Mesenchymal stem cell (in vitro differentiated cells and primary cell): ENCODE data around the gene SDHAF1.

Experiments
- DNase-seq: peaks from one replicate; pipeline ENCODE4 v3.0.0-alpha.2; 2013
- H2AFZ ChIP-seq: one replicate; pipeline ENCODE4 v1.6.1; 2013; ENCODE audit warnings: low read depth, mild to moderate bottlenecking, control low read depth, inconsistent platforms, low read length, moderate library complexity
- H2AK5ac ChIP-seq: 2 replicates; pipeline ENCODE4 v1.6.1; 2013; ENCODE audit warnings: low read length, moderate library complexity, mild to moderate bottlenecking, inconsistent platforms; ENCODE audit not compliant: severe bottlenecking
- H2BK120ac ChIP-seq: one replicate; pipeline ENCODE4 v1.6.1; 2013; ENCODE audit warnings: low read depth, mild to moderate bottlenecking, inconsistent platforms, low read length, moderate library complexity
- H2BK12ac ChIP-seq, 2 experiments: one replicate each; pipeline ENCODE4 v1.6.1; 2013; ENCODE audit warnings: inconsistent platforms in 2 of 2, low read length in 2 of 2, mild to moderate bottlenecking in 2 of 2, moderate library complexity in 2 of 2, control low read depth in 1 of 2
- H2BK15ac ChIP-seq: one replicate; pipeline ENCODE4 v1.6.1; 2013; ENCODE audit warnings: mild to moderate bottlenecking, low read depth, inconsistent platforms; ENCODE audit not compliant: poor library complexity, severe bottlenecking
- H2BK5ac ChIP-seq: 2 replicates; pipeline ENCODE4 v1.6.1; 2013; ENCODE audit warnings: low read depth, mild to moderate bottlenecking, low read length, control low read depth, inconsistent platforms; ENCODE audit not compliant: poor library complexity, severe bottlenecking
- H3K14ac ChIP-seq, 2 experiments: one replicate each; pipeline ENCODE4 v1.6.1; 2013; ENCODE audit warnings: inconsistent platforms in 2 of 2, low read length in 2 of 2, control low read depth in 1 of 2, mild to moderate bottlenecking in 1 of 2, moderate library complexity in 1 of 2
- H3K18ac ChIP-seq, 2 experiments: one replicate each; pipeline ENCODE4 v1.6.1; 2013; ENCODE audit warnings: inconsistent platforms in 2 of 2, low read length in 2 of 2, control low read depth in 1 of 2, low read depth in 1 of 2, mild to moderate bottlenecking in 1 of 2
- H3K23ac ChIP-seq, 2 experiments: one replicate each; pipeline ENCODE4 v1.6.1; 2013; ENCODE audit warnings: inconsistent platforms in 2 of 2, low read length in 2 of 2, mild to moderate bottlenecking in 2 of 2, moderate library complexity in 2 of 2, control low read depth in 1 of 2
- H3K27ac ChIP-seq: 2 replicates; pipeline ENCODE4 v1.5.1; 2013; ENCODE audit warnings: mild to moderate bottlenecking, moderate library complexity, low read length, control low read depth, inconsistent platforms; ENCODE audit not compliant: poor library complexity, severe bottlenecking
- H3K27me3 ChIP-seq, 2 experiments: 2 replicates each; pipeline versions ENCODE4 v1.6.1 to v1.7.0; 2013; ENCODE audit warnings: low read length in 2 of 2, mild to moderate bottlenecking in 2 of 2, moderate library complexity in 2 of 2, control low read depth in 1 of 2, inconsistent platforms in 1 of 2; ENCODE audit not compliant: control insufficient read depth in 1 of 2, insufficient read depth in 1 of 2
- H3K36me3 ChIP-seq, 2 experiments: 2 replicates each; pipeline versions ENCODE4 v1.6.1 to v1.7.0; 2013; ENCODE audit warnings: low read length in 2 of 2, control low read depth in 1 of 2, inconsistent platforms in 1 of 2, low read depth in 1 of 2, mild to moderate bottlenecking in 1 of 2; ENCODE audit not compliant: insufficient read depth in 2 of 2, control insufficient read depth in 1 of 2
- H3K4ac ChIP-seq, 2 experiments: one replicate each; pipeline ENCODE4 v1.6.1; 2013; ENCODE audit warnings: inconsistent platforms in 2 of 2, low read length in 2 of 2, mild to moderate bottlenecking in 2 of 2, moderate library complexity in 2 of 2, control low read depth in 1 of 2, low read depth in 1 of 2
- H3K4me1 ChIP-seq: 2 replicates; pipeline ENCODE4 v1.6.1; 2013; ENCODE audit warnings: low read depth, low read length, control low read depth; ENCODE audit not compliant: control insufficient read depth, insufficient read depth
- H3K4me2 ChIP-seq: 2 replicates; pipeline ENCODE4 v1.6.1; 2013; ENCODE audit warnings: low read length, mild to moderate bottlenecking, inconsistent platforms; ENCODE audit not compliant: poor library complexity, severe bottlenecking
- H3K4me3 ChIP-seq, 2 experiments: 2 replicates each; pipeline versions ENCODE4 v1.5.1 to v1.7.0; 2013; ENCODE audit warnings: low read length in 2 of 2, mild to moderate bottlenecking in 2 of 2, control low read depth in 1 of 2, low read depth in 1 of 2; ENCODE audit not compliant: insufficient read depth in 1 of 2
- H3K79me1 ChIP-seq: replicated peaks from 2 replicates; pipeline ENCODE4 v1.6.1; 2013; ENCODE audit warnings: mild to moderate bottlenecking, control low read depth, low read length, inconsistent platforms; ENCODE audit not compliant: poor library complexity, severe bottlenecking
- H3K9ac ChIP-seq: 2 replicates; pipeline ENCODE4 v1.7.0; 2013; ENCODE audit warnings: mild to moderate bottlenecking, low read length, moderate library complexity
- H3K9me3 ChIP-seq: 2 replicates; pipeline ENCODE4 v1.7.0; 2013; ENCODE audit warnings: mild to moderate bottlenecking, low read length; ENCODE audit not compliant: control insufficient read depth
- H4K8ac ChIP-seq: one replicate; pipeline ENCODE4 v1.6.1; 2013; ENCODE audit warnings: inconsistent platforms, mild to moderate bottlenecking, low read length, moderate library complexity
- H4K91ac ChIP-seq: one replicate; pipeline ENCODE4 v1.6.1; 2013; ENCODE audit warnings: mild to moderate bottlenecking, low read length, inconsistent platforms
- WGBS: methylation state at CpG from one replicate; pipeline ENCODE4 v1.1.7; 2013; ENCODE audit warnings: mixed read lengths; 5-methylcytosine and 5-hydroxymethylcytosine counted together

The SDHAF1 gene

GRCh38 chr19:36014012-36014924 is 19.3 kb downstream of the SDHAF1 start, which contains the start of gene ALKBH6:
Gene ALKBH6, minus strand, starts transcription at chr19:36014213. Its CDS starts 816 bp downstream, at chr19:36013397.
- no peak within 1 kb of the TSS for H3K23ac ChIP-seq
- H3K4me1 ChIP-seq = peaks cover 20% of the 10 kb centered on the region
- peak within 1 kb of the TSS; percentile 48 for H2BK15ac ChIP-seq
- no peak within 1 kb of the TSS for H3K27ac ChIP-seq
- no peaks in the 10 kb centered on the region for H3K9me3 ChIP-seq
- no peak within 1 kb of the TSS for H4K91ac ChIP-seq
- H3K9ac ChIP-seq = peak within 1 kb of the TSS; percentile 96
- H2BK5ac ChIP-seq = no peak within 1 kb of the TSS
- H2AK5ac ChIP-seq = peak within 1 kb of the TSS; percentile 53
- H3K4me3 ChIP-seq = peak within 1 kb of the TSS; percentile 75 to 92
- 4% methylated on average over 36 of the region's 42 CpGs for WGBS
- H3K79me1 ChIP-seq = peaks cover 21% of the 10 kb centered on the region
- H3K36me3 ChIP-seq = peaks cover 36 to 39% of the 10 kb centered on the region in 2 experiments
- H3K4ac ChIP-seq = peak within 1 kb of the TSS; percentile 43 to 45
- H2AFZ ChIP-seq = peak within 1 kb of the TSS; percentile 78
- peak within 1 kb of the TSS in 1 of 2 experiments; percentile 59 for H2BK12ac ChIP-seq
- H3K4me2 ChIP-seq = peak within 1 kb of the TSS; percentile 71
- peak within 1 kb of the TSS; percentile 11 for H2BK120ac ChIP-seq
- no peaks in the 10 kb centered on the region for H3K27me3 ChIP-seq
- H3K14ac ChIP-seq = peak within 1 kb of the TSS; percentile 45 to 76
- peak within 1 kb of the TSS in 1 of 2 experiments; percentile 74 for H3K18ac ChIP-seq
- peak within 1 kb of the TSS; percentile 12 for H4K8ac ChIP-seq
- peak; percentile 99 for DNase-seq

- Histone ChIP-seq H4K91ac (no peak overlapping the region), H3K9me3 (no peaks in the 10 kb centered on the region), H2AFZ (no peak overlapping the region), H3K79me1 (peaks cover 3% of the 10 kb centered on the region), H3K4me1 (peaks cover 5% of the 10 kb centered on the region), H3K27me3 (no peaks in the 10 kb centered on the region), H2BK120ac (no peak overlapping the region), H3K4me3 (peak overlapping the region in 1 of 2 experiments; percentile 26), H3K9ac (no peak overlapping the region), H3K27ac (no peak overlapping the region), H3K4ac (no peak overlapping the region), H3K36me3 (peaks cover 64 to 75% of the 10 kb centered on the region in 2 experiments), H2AK5ac (no peak overlapping the region), H4K8ac (no peak overlapping the region), H2BK15ac (no peak overlapping the region), H3K23ac (no peak overlapping the region), H3K18ac (no peak overlapping the region), H2BK12ac (no peak overlapping the region), H3K14ac (no peak overlapping the region), H2BK5ac (no peak overlapping the region), H3K4me2 (no peak overlapping the region)
- DNase-seq = no peak
- 98% methylated on average over 19 of the region's 22 CpGs for WGBS
These were observed 24.2 kb downstream of the SDHAF1 start for GRCh38 chr19:36019061-36019670.

- Histone ChIP-seq H3K4ac (no peak overlapping the region), H3K9ac (no peak overlapping the region), H2AFZ (no peak overlapping the region), H3K23ac (no peak overlapping the region), H4K8ac (no peak overlapping the region), H3K36me3 (peaks cover 79 to 80% of the 10 kb centered on the region in 2 experiments), H4K91ac (no peak overlapping the region), H3K4me2 (no peak overlapping the region), H3K4me3 (no peak overlapping the region), H3K18ac (no peak overlapping the region), H2BK120ac (no peak overlapping the region), H3K4me1 (no peaks in the 10 kb centered on the region), H2AK5ac (no peak overlapping the region), H2BK15ac (no peak overlapping the region), H3K27me3 (no peaks in the 10 kb centered on the region), H2BK12ac (no peak overlapping the region), H3K9me3 (no peaks in the 10 kb centered on the region), H3K27ac (no peak overlapping the region), H3K79me1 (peaks cover 8% of the 10 kb centered on the region), H2BK5ac (no peak overlapping the region), H3K14ac (no peak overlapping the region)
- DNase-seq = no peak
- 96% methylated on average over 5 of the region's 5 CpGs for WGBS
These were observed 28.4 kb downstream of the SDHAF1 start for GRCh38 chr19:36023432-36023831.

GRCh38 chr19:36025541-36025940 is 30.6 kb downstream of the SDHAF1 start:
- WGBS = 57% methylated on average over 1 of the region's 1 CpG
- Histone ChIP-seq H2AFZ (no peak overlapping the region), H2BK5ac (no peak overlapping the region), H2AK5ac (no peak overlapping the region), H3K79me1 (peaks cover 11% of the 10 kb centered on the region), H3K23ac (no peak overlapping the region), H2BK15ac (no peak overlapping the region), H3K18ac (no peak overlapping the region), H4K8ac (no peak overlapping the region), H3K27me3 (no peaks in the 10 kb centered on the region), H3K36me3 (peaks cover 73 to 76% of the 10 kb centered on the region in 2 experiments), H3K14ac (no peak overlapping the region), H3K4ac (no peak overlapping the region), H3K9me3 (no peaks in the 10 kb centered on the region), H2BK12ac (no peak overlapping the region), H3K4me2 (no peak overlapping the region), H4K91ac (no peak overlapping the region), H3K4me1 (no peaks in the 10 kb centered on the region), H3K27ac (no peak overlapping the region), H2BK120ac (no peak overlapping the region), H3K4me3 (no peak overlapping the region), H3K9ac (no peak overlapping the region)
- DNase-seq = no peak
